Measurements from ENCODE around the gene CEBPZ. TPM values are rescaled to one million over a fixed set of nuclear protein-coding genes. Genes with fewer than 3 reads are reported as not detected.

CEBPZ gene
- total and polyA plus RNA-seq, 2 of the 13 experiments (the other 11 are each of a cell fraction or from before 2014, with no cell fraction given) = 14.4 to 117 TPM

- TF ChIP-seq PATZ1 (CRISPR knock-in tag; IDR thresholded peaks at IDR 0.05) (peak; percentile 59), ERF (CRISPR knock-in tag; IDR thresholded peaks at IDR 0.05) (peak; percentile 55), HMGA1 (CRISPR knock-in tag; conservative IDR thresholded peaks at IDR 0.05) (no peak), ATM (IDR thresholded peaks at IDR 0.05; ENCODE audit: borderline replicate concordance) (no peak), MIER2 (CRISPR knock-in tag; IDR thresholded peaks at IDR 0.05) (0 out of 2 replicates have a peak, but pooled peaks have one; percentile 8), AHR (CRISPR knock-in tag; IDR thresholded peaks at IDR 0.05) (peak; percentile 77; the same call in 1 of the 2 replicates), ZFAT (CRISPR knock-in tag; conservative IDR thresholded peaks at IDR 0.05) (no peak), ZSCAN22 (CRISPR knock-in tag; IDR thresholded peaks at IDR 0.05) (peak; percentile 34; the same call in 1 of the 2 replicates), ZNF878 (CRISPR knock-in tag; IDR thresholded peaks at IDR 0.05) (0 out of 2 replicates have a peak, but pooled peaks have one; percentile 30), TGIF2 (CRISPR knock-in tag; IDR thresholded peaks at IDR 0.05) (0 out of 2 replicates have a peak, but pooled peaks have one; percentile 39), MIXL1 (CRISPR knock-in tag; IDR thresholded peaks at IDR 0.05) (no peak), CBFB (CRISPR knock-in tag; IDR thresholded peaks at IDR 0.05) (peak; percentile 24; the same call in 1 of the 2 replicates), RAD21 (CRISPR knock-in tag; IDR thresholded peaks at IDR 0.05) (no peak), ZNF282 (IDR thresholded peaks at IDR 0.05; ENCODE audit: partially characterized antibody) (no peak), ZSCAN21 (CRISPR knock-in tag; IDR thresholded peaks at IDR 0.05; ENCODE audit: borderline replicate concordance) (peak; percentile 78; the same call in 1 of the 2 replicates), HINFP (CRISPR knock-in tag; IDR thresholded peaks at IDR 0.05; ENCODE audit: low read depth) (peak; percentile 38; the same call in 1 of the 2 replicates), GMEB1 (CRISPR knock-in tag; IDR thresholded peaks at IDR 0.05; ENCODE audit: borderline replicate concordance) (no peak), ZBTB3 (CRISPR knock-in tag; IDR thresholded peaks at IDR 0.05; ENCODE audit: borderline replicate concordance, low read depth) (peak; percentile 49; the same call in 1 of the 2 replicates), TIGD3 (CRISPR knock-in tag; IDR thresholded peaks at IDR 0.05; ENCODE audit: borderline replicate concordance) (no peak), MXD4 (CRISPR knock-in tag; IDR thresholded peaks at IDR 0.05) (no peak; the same call in 1 of the 2 replicates), FOSL1 (CRISPR knock-in tag; IDR thresholded peaks at IDR 0.05; ENCODE audit: borderline replicate concordance) (no peak), BCL3 (CRISPR knock-in tag; IDR thresholded peaks at IDR 0.05) (no peak; the same call in 1 of the 2 replicates)
Observed at GRCh38 chr2:37156857-37157714, 74.3 kb downstream of the CEBPZ start, which contains the start of gene EIF2AK2 (continued).
